Activated naive CD8-positive, alpha-beta T cell treated with anti-CD3 and anti-CD28 coated beads, Interleukin-2, amount 10 ng/mL, durations not matched to agents 7 days and 5 days (primary cell): ENCODE data around the gene TM7SF3. TPM values are rescaled to one million over a fixed set of nuclear protein-coding genes. Genes with fewer than 3 reads are reported as not detected.
A peak's percentile ranks its signal among the peaks of the same experiment; 100 is the strongest.
"Not testable (repeated sequence)": the region's sequence is repeated elsewhere in the genome, so short reads cannot be mapped to it uniquely, and the experiment has no call there.

Experiments
- ATAC-seq: fragments of 150-1000 bp; cut with Tn5 transposase; one replicate; pipeline ENCODE4 v1.10.0; 2021; ENCODE audit warnings: low read depth, moderate library complexity
- POLR2A ChIA-PET: fragments of 350-600 bp; sonication (Branson Sonifier 250); formaldehyde crosslinking; loops from one replicate; lab custom pipeline; 2021; ENCODE audit warnings: antibody characterized with exemption; lab: Charles Lee
- DNase-seq: peaks from one replicate; pipeline ENCODE4 v3.0.0; 2021
- H3K27ac Mint-ChIP-seq: one replicate; pipeline ENCODE4 v1.8.0; 2022; ENCODE audit warnings: mild to moderate bottlenecking, mixed read lengths
- H3K27me3 Mint-ChIP-seq: one replicate; pipeline ENCODE4 v1.8.0; 2022; ENCODE audit warnings: mild to moderate bottlenecking, moderate library complexity, mixed read lengths
- H3K36me3 Mint-ChIP-seq: one replicate; pipeline ENCODE4 v1.8.0; 2021; ENCODE audit warnings: mild to moderate bottlenecking, mixed read lengths
- H3K4me1 Mint-ChIP-seq: one replicate; pipeline ENCODE4 v1.8.0; 2021; ENCODE audit warnings: mixed read lengths
- H3K4me3 Mint-ChIP-seq: one replicate; pipeline ENCODE4 v1.8.0; 2022; ENCODE audit warnings: mild to moderate bottlenecking, moderate library complexity, mixed read lengths
- H3K9me3 Mint-ChIP-seq: one replicate; pipeline ENCODE4 v1.8.0; 2021; ENCODE audit warnings: mixed read lengths
- total RNA-seq, 2 experiments: library from RNA; stranded (reverse); gene quantifications; one replicate each; pipeline ENCODE4 v1.2.3, GENCODE V29; 2021

TM7SF3 gene
- total RNA-seq, result 10 to 100 TPM; 40.1 to 42.6 TPM

DNA sequence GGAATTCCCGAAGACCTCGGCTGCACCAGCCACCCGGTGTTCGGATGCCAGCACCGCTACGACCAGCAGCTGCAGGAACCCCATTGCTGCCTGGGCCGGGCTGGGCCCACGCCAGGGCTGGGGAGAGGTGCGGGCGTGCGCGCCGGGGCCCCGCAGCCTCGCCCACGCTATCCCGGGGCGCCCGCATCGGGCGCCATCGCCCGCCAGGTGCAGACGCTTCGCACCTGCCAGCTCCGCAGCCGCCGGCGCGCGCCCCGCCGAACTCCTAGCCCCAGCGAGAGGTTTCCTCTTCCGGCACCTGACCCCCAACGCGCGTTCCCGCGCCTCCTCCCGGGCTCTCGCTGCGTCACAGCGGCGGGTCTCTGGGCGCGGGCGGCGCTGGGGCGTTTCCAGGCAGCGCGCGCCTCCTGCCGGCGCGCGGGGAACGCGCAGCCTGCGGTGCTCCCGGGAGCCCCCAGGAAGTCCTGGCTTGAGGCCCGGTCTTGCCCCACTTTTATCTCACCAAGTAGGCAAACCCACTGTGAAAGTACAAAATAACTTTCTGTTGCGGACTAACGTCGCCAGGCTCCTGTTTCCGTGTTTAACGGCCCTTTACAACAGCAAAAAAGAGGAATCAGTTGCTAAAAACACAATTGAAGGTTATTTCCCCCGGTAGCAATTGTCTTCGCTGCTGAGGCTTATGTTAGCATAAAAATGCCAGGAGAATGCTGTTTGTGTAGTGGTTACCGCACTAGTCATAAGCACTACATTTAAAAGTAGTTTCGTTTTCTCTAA lies at the start of gene TM7SF3:
TM7SF3 (minus strand) TSS at position 300 of the 774 bp plus-strand sequence; CDS start at position 84, 216 bp downstream.
- H3K27ac Mint-ChIP-seq, result peak within 1 kb of the TSS; percentile 93
- POLR2A ChIA-PET, result interaction anchor here (0.6 to 1.2 kb wide), 10 partner anchors 8 to 696 kb away, joined by 3 to 7 read pairs (median 4); partner anchors contain the start of genes ITPR2 and MED21
- ATAC-seq (peak; percentile 92), DNase-seq (peak; percentile 98)
- peak within 1 kb of the TSS; percentile 95 for H3K4me3 Mint-ChIP-seq
- H3K9me3 Mint-ChIP-seq, result no peaks in the 10 kb centered on the region
- peaks cover 50% of the 10 kb centered on the region for H3K4me1 Mint-ChIP-seq
- H3K36me3 Mint-ChIP-seq, result peaks cover 13% of the 10 kb centered on the region
- no peaks in the 10 kb centered on the region for H3K27me3 Mint-ChIP-seq

DNA sequence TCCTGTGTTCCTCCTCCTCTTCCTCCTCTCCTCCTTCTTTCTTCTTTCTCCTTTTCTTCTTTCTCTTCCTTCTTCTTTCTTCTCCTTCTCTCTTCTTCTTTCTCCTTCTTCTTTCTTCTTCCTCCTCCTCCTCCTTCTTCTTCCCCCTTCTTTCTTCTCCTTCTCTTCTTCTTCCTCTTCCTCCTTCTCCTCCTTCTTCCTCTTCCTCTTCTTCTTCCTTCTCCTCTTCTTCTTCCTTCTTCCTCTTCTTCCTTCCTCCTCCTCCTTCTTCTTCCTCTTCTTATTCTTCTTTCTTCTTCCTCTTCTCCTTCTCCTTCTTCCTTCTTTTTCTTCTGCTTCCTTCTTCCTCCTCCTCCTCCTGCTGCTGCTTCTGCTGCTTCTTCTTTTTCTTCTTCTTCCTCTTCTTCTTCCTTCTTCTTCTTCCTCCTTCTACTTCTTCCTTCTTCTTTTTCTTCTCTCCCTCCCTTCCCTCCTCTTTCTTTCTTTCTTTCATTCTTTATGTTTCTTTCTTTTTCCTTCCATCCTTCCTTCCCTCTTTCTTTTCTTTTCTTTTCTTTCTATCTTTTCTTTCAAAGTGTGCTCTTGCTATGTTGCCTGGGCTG lies 49.2 kb upstream of the TM7SF3 start:
- no peaks in the 10 kb centered on the region for H3K9me3 Mint-ChIP-seq
- no peaks in the 10 kb centered on the region for H3K4me1 Mint-ChIP-seq
- no peaks in the 10 kb centered on the region for H3K36me3 Mint-ChIP-seq
- no peaks in the 10 kb centered on the region for H3K27me3 Mint-ChIP-seq
- POLR2A ChIA-PET, result no interaction called here
- no peak overlapping the region for H3K4me3 Mint-ChIP-seq
- DNase-seq (no peak), ATAC-seq (no peak)
- no peak overlapping the region for H3K27ac Mint-ChIP-seq

GRCh38 chr12:27061317-27061716 lies 47.1 kb upstream of the TM7SF3 start:
- Mint-ChIP-seq H3K4me3 (no peak overlapping the region), H3K27me3 (no peaks in the 10 kb centered on the region), H3K4me1 (no peaks in the 10 kb centered on the region), H3K27ac (no peak overlapping the region), H3K9me3 (no peaks in the 10 kb centered on the region), H3K36me3 (no peaks in the 10 kb centered on the region)
- DNase-seq (no peak), ATAC-seq (no peak)
- POLR2A ChIA-PET, result no interaction called here

- POLR2A ChIA-PET, result no interaction called here
- Mint-ChIP-seq H3K4me1 (no peaks in the 10 kb centered on the region), H3K9me3 (no peaks in the 10 kb centered on the region), H3K27me3 (no peaks in the 10 kb centered on the region), H3K4me3 (no peak overlapping the region), H3K36me3 (no peaks in the 10 kb centered on the region), H3K27ac (no peak overlapping the region)
- no peak for ATAC-seq
- no peak for DNase-seq
Measured at GRCh38 chr12:27060740-27061139, 46.6 kb upstream of the TM7SF3 start.

DNA sequence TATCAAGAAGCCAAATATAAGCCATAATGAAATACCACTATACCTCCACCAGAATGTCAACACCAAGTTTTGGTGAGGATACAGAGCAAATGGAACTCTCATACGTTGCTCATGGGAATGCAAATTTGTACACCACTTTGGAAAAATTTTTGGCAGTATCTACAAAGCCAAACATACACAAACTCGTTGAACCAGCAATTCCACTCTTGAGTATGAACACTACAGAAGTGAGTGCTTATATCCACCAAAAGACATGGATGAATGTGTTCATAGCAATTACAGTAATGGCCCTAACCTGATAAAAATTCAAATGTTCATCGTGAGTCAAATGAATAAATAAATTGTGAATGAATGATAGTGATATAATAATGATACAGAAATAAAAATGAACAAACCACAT lies 43.4 kb upstream of the TM7SF3 start:
- no peak overlapping the region for H3K4me3 Mint-ChIP-seq
- no peak for ATAC-seq
- DNase-seq, result no peak
- no peak overlapping the region for H3K27ac Mint-ChIP-seq
- POLR2A ChIA-PET, result interaction anchor here (0.6 kb wide), 1 partner anchor 95 kb away, joined by 5 read pairs; no protein-coding TSS in a partner anchor
- H3K9me3 Mint-ChIP-seq, result no peaks in the 10 kb centered on the region
- H3K36me3 Mint-ChIP-seq, result peaks cover 1% of the 10 kb centered on the region
- H3K4me1 Mint-ChIP-seq, result no peaks in the 10 kb centered on the region
- H3K27me3 Mint-ChIP-seq, result no peaks in the 10 kb centered on the region

- H3K36me3 Mint-ChIP-seq, result peaks cover 1% of the 10 kb centered on the region
- no peak overlapping the region for H3K4me3 Mint-ChIP-seq
- H3K4me1 Mint-ChIP-seq, result no peaks in the 10 kb centered on the region
- no peak overlapping the region for H3K27ac Mint-ChIP-seq
- H3K9me3 Mint-ChIP-seq, result no peaks in the 10 kb centered on the region
- no peaks in the 10 kb centered on the region for H3K27me3 Mint-ChIP-seq
- ATAC-seq, result no peak
- no peak for DNase-seq
- POLR2A ChIA-PET, result no interaction called here
Measured at GRCh38 chr12:27055966-27056365, 41.8 kb upstream of the TM7SF3 start.

GRCh38 chr12:27052742-27053141 lies 38.6 kb upstream of the TM7SF3 start:
- no peaks in the 10 kb centered on the region for H3K27me3 Mint-ChIP-seq
- no peak for ATAC-seq
- H3K27ac Mint-ChIP-seq, result no peak overlapping the region
- no peak overlapping the region for H3K4me3 Mint-ChIP-seq
- no peaks in the 10 kb centered on the region for H3K4me1 Mint-ChIP-seq
- POLR2A ChIA-PET, result no interaction called here
- H3K9me3 Mint-ChIP-seq, result no peaks in the 10 kb centered on the region
- peaks cover 1% of the 10 kb centered on the region for H3K36me3 Mint-ChIP-seq
- no peak for DNase-seq

DNA sequence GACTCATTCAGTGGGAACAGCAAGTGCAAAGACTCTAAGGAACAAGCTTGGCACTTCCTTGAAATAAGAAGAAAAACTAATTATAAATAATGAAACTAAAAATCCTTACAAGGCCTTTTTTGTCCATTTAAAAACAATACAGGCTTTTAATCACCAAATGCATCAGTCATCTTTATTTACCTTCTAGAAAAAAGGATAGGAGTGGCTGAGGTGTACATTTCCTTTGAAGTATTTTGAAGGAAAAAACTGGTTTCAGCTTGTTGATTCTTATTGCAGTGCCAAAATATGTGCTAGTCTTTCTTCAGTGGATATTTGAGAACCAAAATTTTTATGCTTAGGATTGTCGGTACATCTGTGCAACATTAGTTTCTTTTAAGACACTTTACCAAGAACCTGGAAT lies 38.0 kb upstream of the TM7SF3 start:
- Mint-ChIP-seq H3K27ac (no peak overlapping the region), H3K27me3 (no peaks in the 10 kb centered on the region), H3K4me3 (no peak overlapping the region), H3K4me1 (no peaks in the 10 kb centered on the region), H3K9me3 (no peaks in the 10 kb centered on the region), H3K36me3 (peaks cover 1% of the 10 kb centered on the region)
- POLR2A ChIA-PET, result no interaction called here
- no peak for ATAC-seq
- no peak for DNase-seq

DNA sequence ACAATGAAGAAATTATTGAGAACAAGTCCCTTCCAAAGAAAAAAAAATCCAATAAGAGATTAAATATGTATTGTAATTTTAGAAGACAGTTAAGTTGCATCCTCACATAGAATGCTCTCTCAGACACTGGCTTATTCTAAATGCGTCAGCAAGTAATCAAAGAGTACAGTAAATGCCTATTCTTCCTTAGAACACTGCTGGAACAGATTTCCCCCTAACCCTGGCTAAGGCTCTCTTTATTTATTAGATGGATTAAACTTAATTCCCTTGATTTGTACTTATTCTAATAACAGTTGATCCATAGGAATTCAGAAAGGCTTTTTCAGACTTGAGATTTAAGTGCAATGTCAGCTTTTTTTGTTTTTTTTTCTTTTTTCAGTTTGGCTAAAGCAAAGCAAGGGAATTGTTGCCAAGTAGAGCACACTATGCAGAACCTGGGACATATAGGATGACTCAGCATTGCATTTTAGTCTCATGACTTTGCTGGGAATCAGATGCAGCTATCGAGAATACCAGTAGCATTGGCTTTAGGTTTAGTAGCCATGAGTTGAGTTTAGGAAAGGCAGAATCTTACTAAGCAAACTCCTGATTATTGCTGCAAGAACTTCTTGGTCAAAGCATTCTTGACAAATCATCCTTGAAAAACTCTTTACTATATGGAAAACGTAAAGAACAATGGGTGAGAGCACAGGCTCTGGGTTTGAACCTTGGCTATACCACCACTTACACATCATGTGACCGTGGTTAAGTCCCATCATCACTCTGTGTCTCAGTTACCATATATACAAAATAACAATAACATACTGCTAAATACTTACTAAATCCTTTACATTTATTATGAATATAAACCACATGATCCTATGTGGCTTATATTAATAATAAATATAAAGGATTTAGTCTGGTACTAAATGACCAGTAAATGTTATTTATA lies 34.9 kb upstream of the TM7SF3 start:
- H3K27ac Mint-ChIP-seq, result no peak overlapping the region
- H3K9me3 Mint-ChIP-seq, result no peaks in the 10 kb centered on the region
- no peaks in the 10 kb centered on the region for H3K27me3 Mint-ChIP-seq
- DNase-seq (no peak), ATAC-seq (no peak)
- no peak overlapping the region for H3K4me3 Mint-ChIP-seq
- POLR2A ChIA-PET, result interaction anchor here (0.6 kb wide), 1 partner anchor 660 kb away, joined by 4 read pairs; no protein-coding TSS in a partner anchor
- peaks cover 5% of the 10 kb centered on the region for H3K36me3 Mint-ChIP-seq
- H3K4me1 Mint-ChIP-seq, result no peaks in the 10 kb centered on the region

- POLR2A ChIA-PET, H3K9me3 Mint-ChIP-seq, ATAC-seq, H3K27me3 Mint-ChIP-seq, H3K4me3 Mint-ChIP-seq, DNase-seq, H3K4me1 Mint-ChIP-seq, H3K27ac Mint-ChIP-seq: not testable (repeated sequence)
- H3K36me3 Mint-ChIP-seq, result peaks cover 21% of the 10 kb centered on the region
Measured at GRCh38 chr12:27042018-27042417, 27.8 kb upstream of the TM7SF3 start.

GRCh38 chr12:27040637-27041036 lies 26.5 kb upstream of the TM7SF3 start:
- H3K4me1 Mint-ChIP-seq, ATAC-seq, H3K27me3 Mint-ChIP-seq, DNase-seq, POLR2A ChIA-PET, H3K4me3 Mint-ChIP-seq, H3K9me3 Mint-ChIP-seq, H3K27ac Mint-ChIP-seq: not testable (repeated sequence)
- peaks cover 26% of the 10 kb centered on the region for H3K36me3 Mint-ChIP-seq

- H3K4me1 Mint-ChIP-seq, result no peaks in the 10 kb centered on the region
- peaks cover 27% of the 10 kb centered on the region for H3K36me3 Mint-ChIP-seq
- POLR2A ChIA-PET, result no interaction called here
- H3K27ac Mint-ChIP-seq, result no peak overlapping the region
- DNase-seq (no peak), ATAC-seq (no peak)
- H3K4me3 Mint-ChIP-seq, result no peak overlapping the region
- no peaks in the 10 kb centered on the region for H3K27me3 Mint-ChIP-seq
- H3K9me3 Mint-ChIP-seq, result no peaks in the 10 kb centered on the region
Measured at GRCh38 chr12:27034607-27035293, 20.6 kb upstream of the TM7SF3 start.

GRCh38 chr12:27032679-27033078 lies 18.5 kb upstream of the TM7SF3 start:
- H3K4me3 Mint-ChIP-seq, result no peak overlapping the region
- H3K27me3 Mint-ChIP-seq, result no peaks in the 10 kb centered on the region
- no peaks in the 10 kb centered on the region for H3K4me1 Mint-ChIP-seq
- H3K36me3 Mint-ChIP-seq, result peaks cover 28% of the 10 kb centered on the region
- ATAC-seq, result no peak
- POLR2A ChIA-PET, result no interaction called here
- no peak overlapping the region for H3K27ac Mint-ChIP-seq
- no peaks in the 10 kb centered on the region for H3K9me3 Mint-ChIP-seq
- DNase-seq, result no peak
